Fibroblast of mammary gland (primary cell): ENCODE results near the gene MYCBP2.
A peak's percentile ranks its signal among the peaks of the same experiment; 100 is the strongest.

Experiments used
- DNase-seq: peaks from one replicate; pipeline ENCODE4 v3.0.0-alpha.2; 2010; ENCODE audit warnings: low read depth
- H3K4me3 ChIP-seq: 2 replicates; pipeline ENCODE4 v1.5.1; 2011; ENCODE audit warnings: low read depth, mild to moderate bottlenecking, low read length, moderate library complexity; ENCODE audit not compliant: control insufficient read depth
- CTCF ChIP-seq: conservative IDR thresholded peaks from 2 replicates; pipeline ENCODE4 v1.5.1; 2011; ENCODE audit warnings: low read depth, low read length, inconsistent platforms; ENCODE audit not compliant: control insufficient read depth, insufficient read depth

The MYCBP2 gene

GRCh38 chr13:77139306-77139705, 187.6 kb downstream of the MYCBP2 start:
- no peak for TF ChIP-seq CTCF
- H3K4me3 ChIP-seq, result no peak overlapping the region
- DNase-seq, result no peak

GRCh38 chr13:77138813-77139212, 188.1 kb downstream of the MYCBP2 start:
- H3K4me3 ChIP-seq, result no peak overlapping the region
- no peak for TF ChIP-seq CTCF
- no peak for DNase-seq

GRCh38 chr13:77136902-77137420, 189.9 kb downstream of the MYCBP2 start:
- H3K4me3 ChIP-seq, result no peak overlapping the region
- TF ChIP-seq CTCF, result no peak
- peak; percentile 53 for DNase-seq

GRCh38 chr13:77124423-77124822, 202.5 kb downstream of the MYCBP2 start:
- peak; percentile 25 for DNase-seq
- no peak for TF ChIP-seq CTCF
- H3K4me3 ChIP-seq, result no peak overlapping the region

- no peak for TF ChIP-seq CTCF
- no peak overlapping the region for H3K4me3 ChIP-seq
- DNase-seq, result no peak
Measured at GRCh38 chr13:77118134-77118533, 208.8 kb downstream of the MYCBP2 start.

- H3K4me3 ChIP-seq, result no peak overlapping the region
- no peak for DNase-seq
- no peak for TF ChIP-seq CTCF
Measured at GRCh38 chr13:77114271-77114670, 212.6 kb downstream of the MYCBP2 start.

GRCh38 chr13:77113496-77113895, 213.4 kb downstream of the MYCBP2 start:
- peak; percentile 30 for DNase-seq
- H3K4me3 ChIP-seq, result no peak overlapping the region
- TF ChIP-seq CTCF, result no peak
